HepG2 (cell line): ENCODE measurements around the gene ZNF771. TPM values are rescaled to one million over a fixed set of nuclear protein-coding genes. Genes with fewer than 3 reads are reported as not detected.
A peak's percentile ranks its signal among the peaks of the same experiment; 100 is the strongest.

Experiments
- AKAP8 ChIP-seq: sonication (generic); formaldehyde crosslinking; IDR thresholded peaks from 2 replicates; pipeline ENCODE4 v1.5.1; 2020; ENCODE audit warnings: mild to moderate bottlenecking, missing genetic modification reagents
- HDAC1 ChIP-seq: sonication (generic); formaldehyde crosslinking; IDR thresholded peaks from 2 replicates; pipeline ENCODE4 v1.5.1; 2020; ENCODE audit warnings: mild to moderate bottlenecking, missing genetic modification reagents
- HNF4A ChIP-seq: sonication (generic); formaldehyde crosslinking; IDR thresholded peaks from 2 replicates; pipeline ENCODE4 v1.4.0; 2020; ENCODE audit warnings: missing genetic modification reagents
- KAT8 ChIP-seq: IDR thresholded peaks from 2 replicates; pipeline ENCODE4 v1.6.1; 2016; ENCODE audit warnings: missing genetic modification reagents, missing compliant biosample characterization
- ONECUT2 ChIP-seq: sonication (generic); formaldehyde crosslinking; IDR thresholded peaks from 2 replicates; pipeline ENCODE4 v1.4.0; 2020; ENCODE audit warnings: missing genetic modification reagents
- PAF1 ChIP-seq: IDR thresholded peaks from 2 replicates; pipeline ENCODE4 v1.6.1; 2016; ENCODE audit warnings: missing genetic modification reagents, missing compliant biosample characterization
- ZBTB3 ChIP-seq: sonication (generic); formaldehyde crosslinking; IDR thresholded peaks from 2 replicates; pipeline ENCODE4 v1.4.0; 2020; ENCODE audit warnings: low read depth, mild to moderate bottlenecking, moderate library complexity, missing genetic modification reagents, borderline replicate concordance
- ZFY ChIP-seq: sonication (generic); formaldehyde crosslinking; IDR thresholded peaks from 2 replicates; pipeline ENCODE4 v1.4.0; 2020; ENCODE audit warnings: missing genetic modification reagents
- ZNF292 ChIP-seq: sonication (generic); formaldehyde crosslinking; IDR thresholded peaks from 2 replicates; pipeline ENCODE4 v1.8.1; 2022; ENCODE audit warnings: mild to moderate bottlenecking, low read depth, missing genetic modification reagents, borderline replicate concordance
- ZNF367 ChIP-seq: sonication (generic); formaldehyde crosslinking; IDR thresholded peaks from 2 replicates; pipeline ENCODE4 v1.4.0; 2020; ENCODE audit warnings: missing genetic modification reagents, borderline replicate concordance
- ZNF646 ChIP-seq: sonication (generic); formaldehyde crosslinking; IDR thresholded peaks from 2 replicates; pipeline ENCODE4 v1.9.0; 2021; ENCODE audit warnings: mild to moderate bottlenecking, missing genetic modification reagents
- ZNF652 ChIP-seq: IDR thresholded peaks from 2 replicates; pipeline ENCODE4 v1.6.1; 2016; ENCODE audit warnings: low read depth, borderline replicate concordance
- ZNF709 ChIP-seq: sonication (generic); formaldehyde crosslinking; IDR thresholded peaks from 2 replicates; pipeline ENCODE4 v1.5.0; 2020; ENCODE audit warnings: mild to moderate bottlenecking, missing genetic modification reagents
- ZNF790 ChIP-seq: sonication (generic); formaldehyde crosslinking; IDR thresholded peaks from 2 replicates; pipeline ENCODE4 v1.8.0; 2022; ENCODE audit warnings: missing genetic modification reagents, mild to moderate bottlenecking, borderline replicate concordance
- polyA plus RNA-seq, 8 experiments: library from polyadenylated mRNA; depleted of rRNA in 3 of 8; stranded (reverse) in 7 of 8; unstranded in 1 of 8; fragments of >200 nt; fragmentation: Illumina TruSeq in 4 of 8; extraction: Trizol in 4 of 8; gene quantifications; 2 replicates each; pipeline versions ENCODE4 v1.2.1 to v1.2.3, GENCODE V29; 2011 to 2016; ENCODE audit warnings: low read depth in 4 of 8, missing spikeins in 1 of 8, mixed read lengths in 1 of 8; ENCODE audit not compliant: insufficient read depth in 1 of 8
- total RNA-seq, 5 experiments: library from RNA; depleted of rRNA; stranded (reverse); fragments of >200 nt; fragmentation: Illumina TruSeq; extraction: Trizol; gene quantifications; 2 replicates each; pipeline ENCODE4 v1.2.3, GENCODE V29; 2016; ENCODE audit warnings: low read depth in 1 of 5
- TF ChIP-seq, protein P1 (sequence below): sonication (generic); formaldehyde crosslinking; IDR thresholded peaks from 2 replicates; pipeline ENCODE4 v1.8.0; 2022; ENCODE audit warnings: missing genetic modification reagents, mild to moderate bottlenecking, moderate library complexity, borderline replicate concordance
- TF ChIP-seq, protein P2 (sequence below): sonication (generic); formaldehyde crosslinking; IDR thresholded peaks from 2 replicates; pipeline ENCODE4 v1.5.1; 2020; ENCODE audit warnings: mild to moderate bottlenecking, missing genetic modification reagents
- TF ChIP-seq, protein P3 (sequence below): fragments of 450-650 bp; IDR thresholded peaks from 2 replicates; pipeline ENCODE4 v1.6.1; 2017

ZNF771 gene
- total and polyA plus RNA-seq, 2 of the 13 experiments (the other 11 are each of a cell fraction or from before 2014, with no cell fraction given), result 5.0 to 11.8 TPM

GRCh38 chr16:30437511-30438046 lies 30.2 kb downstream of the ZNF771 start (continued):
- TF ChIP-seq, protein P1, sequence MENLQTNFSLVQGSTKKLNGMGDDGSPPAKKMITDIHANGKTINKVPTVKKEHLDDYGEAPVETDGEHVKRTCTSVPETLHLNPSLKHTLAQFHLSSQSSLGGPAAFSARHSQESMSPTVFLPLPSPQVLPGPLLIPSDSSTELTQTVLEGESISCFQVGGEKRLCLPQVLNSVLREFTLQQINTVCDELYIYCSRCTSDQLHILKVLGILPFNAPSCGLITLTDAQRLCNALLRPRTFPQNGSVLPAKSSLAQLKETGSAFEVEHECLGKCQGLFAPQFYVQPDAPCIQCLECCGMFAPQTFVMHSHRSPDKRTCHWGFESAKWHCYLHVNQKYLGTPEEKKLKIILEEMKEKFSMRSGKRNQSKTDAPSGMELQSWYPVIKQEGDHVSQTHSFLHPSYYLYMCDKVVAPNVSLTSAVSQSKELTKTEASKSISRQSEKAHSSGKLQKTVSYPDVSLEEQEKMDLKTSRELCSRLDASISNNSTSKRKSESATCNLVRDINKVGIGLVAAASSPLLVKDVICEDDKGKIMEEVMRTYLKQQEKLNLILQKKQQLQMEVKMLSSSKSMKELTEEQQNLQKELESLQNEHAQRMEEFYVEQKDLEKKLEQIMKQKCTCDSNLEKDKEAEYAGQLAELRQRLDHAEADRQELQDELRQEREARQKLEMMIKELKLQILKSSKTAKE (CRISPR knock-in tag), result 0 out of 2 replicates have a peak, but pooled peaks have one; percentile 33
- TF ChIP-seq ZNF646 (CRISPR knock-in tag) (no peak), AKAP8 (no peak), HNF4A (CRISPR knock-in tag) (peak; percentile 51), ZNF652 (no peak), ZNF709 (CRISPR knock-in tag) (peak; percentile 50; the same call in 1 of the 2 replicates), ZNF367 (CRISPR knock-in tag) (no peak), HDAC1 (CRISPR knock-in tag) (peak; percentile 52; the same call in 1 of the 2 replicates), PAF1 (no peak), ZFY (peak; percentile 24; the same call in 1 of the 2 replicates), ZNF292 (CRISPR knock-in tag) (peak; percentile 70; the same call in 1 of the 2 replicates), ONECUT2 (CRISPR knock-in tag) (peak; percentile 66; the same call in 1 of the 2 replicates), ZNF790 (CRISPR knock-in tag) (peak; percentile 53; the same call in 1 of the 2 replicates), ZBTB3 (CRISPR knock-in tag) (peak; percentile 99), KAT8 (CRISPR knock-in tag) (peak; percentile 38; the same call in 1 of the 2 replicates)
- TF ChIP-seq, protein P2, sequence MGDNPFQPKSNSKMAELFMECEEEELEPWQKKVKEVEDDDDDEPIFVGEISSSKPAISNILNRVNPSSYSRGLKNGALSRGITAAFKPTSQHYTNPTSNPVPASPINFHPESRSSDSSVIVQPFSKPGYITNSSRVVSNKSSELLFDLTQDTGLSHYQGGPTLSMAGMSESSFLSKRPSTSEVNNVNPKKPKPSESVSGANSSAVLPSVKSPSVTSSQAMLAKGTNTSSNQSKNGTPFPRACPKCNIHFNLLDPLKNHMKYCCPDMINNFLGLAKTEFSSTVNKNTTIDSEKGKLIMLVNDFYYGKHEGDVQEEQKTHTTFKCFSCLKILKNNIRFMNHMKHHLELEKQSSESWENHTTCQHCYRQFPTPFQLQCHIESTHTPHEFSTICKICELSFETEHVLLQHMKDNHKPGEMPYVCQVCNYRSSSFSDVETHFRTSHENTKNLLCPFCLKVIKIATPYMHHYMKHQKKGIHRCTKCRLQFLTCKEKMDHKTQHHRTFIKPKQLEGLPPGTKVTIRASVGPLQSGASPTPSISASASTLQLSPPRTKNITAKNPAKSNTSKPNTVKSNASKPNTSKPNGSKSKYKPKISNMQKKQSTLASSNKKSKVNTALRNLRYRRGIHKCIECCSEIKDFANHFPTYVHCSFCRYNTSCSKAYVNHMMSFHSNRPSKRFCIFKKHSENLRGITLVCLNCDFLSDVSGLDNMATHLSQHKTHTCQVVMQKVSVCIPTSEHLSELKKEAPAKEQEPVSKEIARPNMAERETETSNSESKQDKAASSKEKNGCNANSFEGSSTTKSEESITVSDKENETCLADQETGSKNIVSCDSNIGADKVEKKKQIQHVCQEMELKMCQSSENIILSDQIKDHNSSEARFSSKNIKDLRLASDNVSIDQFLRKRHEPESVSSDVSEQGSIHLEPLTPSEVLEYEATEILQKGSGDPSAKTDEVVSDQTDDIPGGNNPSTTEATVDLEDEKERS (CRISPR knock-in tag), result peak; percentile 90
- TF ChIP-seq, protein P3, sequence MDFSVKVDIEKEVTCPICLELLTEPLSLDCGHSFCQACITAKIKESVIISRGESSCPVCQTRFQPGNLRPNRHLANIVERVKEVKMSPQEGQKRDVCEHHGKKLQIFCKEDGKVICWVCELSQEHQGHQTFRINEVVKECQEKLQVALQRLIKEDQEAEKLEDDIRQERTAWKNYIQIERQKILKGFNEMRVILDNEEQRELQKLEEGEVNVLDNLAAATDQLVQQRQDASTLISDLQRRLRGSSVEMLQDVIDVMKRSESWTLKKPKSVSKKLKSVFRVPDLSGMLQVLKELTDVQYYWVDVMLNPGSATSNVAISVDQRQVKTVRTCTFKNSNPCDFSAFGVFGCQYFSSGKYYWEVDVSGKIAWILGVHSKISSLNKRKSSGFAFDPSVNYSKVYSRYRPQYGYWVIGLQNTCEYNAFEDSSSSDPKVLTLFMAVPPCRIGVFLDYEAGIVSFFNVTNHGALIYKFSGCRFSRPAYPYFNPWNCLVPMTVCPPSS, result no peak
